Tibial nerve (tissue), 4 donors: ENCODE data around the gene GMDS. TPM values are rescaled to one million over a fixed set of nuclear protein-coding genes. Genes with fewer than 3 reads are reported as not detected.

Experiments used
- DNase-seq, 2 donors: peaks; one replicate each; pipeline ENCODE4 v3.0.0-alpha.2; 2019; ENCODE audit warnings: low spot score in 2 of 2
- H3K27ac ChIP-seq, 4 donors: fragments of 200-600 bp; sonication (generic) in 3 of 4; one replicate each; pipeline ENCODE4 v1.5.1; 2017 to 2019; ENCODE audit warnings: mild to moderate bottlenecking in 1 of 4
- H3K27me3 ChIP-seq, 2 donors: fragments of 200-600 bp; sonication (generic) in 1 of 2; one replicate each; pipeline versions ENCODE4 v1.5.1 to v1.6.0; 2017 to 2019
- H3K36me3 ChIP-seq, 3 donors: fragments of 200-600 bp; sonication (generic); one replicate each; pipeline ENCODE4 v1.5.1; 2018 to 2019
- H3K4me1 ChIP-seq, 4 donors: fragments of 200-600 bp; sonication (generic) in 3 of 4; one replicate each; pipeline ENCODE4 v1.5.1; 2017 to 2019
- H3K4me3 ChIP-seq, 4 donors: fragments of 200-600 bp; sonication (generic) in 3 of 4; one replicate each; pipeline ENCODE4 v1.5.1; 2017 to 2019; ENCODE audit warnings: mild to moderate bottlenecking in 1 of 4, moderate library complexity in 1 of 4
- H3K9me3 ChIP-seq, 4 donors: fragments of 200-600 bp; sonication (generic) in 3 of 4; one replicate each; pipeline ENCODE4 v1.5.1; 2017 to 2019
- EP300 ChIP-seq, 2 donors: sonication (generic); formaldehyde crosslinking; IDR thresholded peaks; one replicate each; pipeline ENCODE4 v1.6.1; 2017; ENCODE audit warnings: antibody characterized with exemption in 2 of 2, mild to moderate bottlenecking in 1 of 2
- POLR2A ChIP-seq, 2 donors: fragments of 450-650 bp; IDR thresholded peaks; one replicate each; pipeline ENCODE4 v1.6.1; 2017; ENCODE audit warnings: antibody characterized with exemption in 2 of 2, mild to moderate bottlenecking in 2 of 2, moderate library complexity in 2 of 2
- WGBS, 2 donors: methylation state at CpG; one replicate each; pipeline ENCODE4 v1.1.5; 2018; 5-methylcytosine and 5-hydroxymethylcytosine counted together
- total RNA-seq, 4 donors: library from RNA; depleted of rRNA; stranded (reverse); fragments of >200 nt; gene quantifications; one replicate each; pipeline ENCODE4 v1.1.0, GENCODE V29; 2016
- TF ChIP-seq, protein P1 (sequence below), 5 experiments: fragments of 200-600 bp in 3 of 5; fragments of 450-650 bp in 2 of 5; sonication (generic) in 3 of 5; IDR thresholded peaks; one replicate each; pipeline ENCODE4 v1.5.1; 2016 to 2019; ENCODE audit warnings: antibody characterized with exemption in 5 of 5, mild to moderate bottlenecking in 3 of 5, moderate library complexity in 2 of 5

The GMDS gene
- total RNA-seq, 4 donors from 2014 or later = 14.9 to 46.5 (median 32.8) TPM

DNA sequence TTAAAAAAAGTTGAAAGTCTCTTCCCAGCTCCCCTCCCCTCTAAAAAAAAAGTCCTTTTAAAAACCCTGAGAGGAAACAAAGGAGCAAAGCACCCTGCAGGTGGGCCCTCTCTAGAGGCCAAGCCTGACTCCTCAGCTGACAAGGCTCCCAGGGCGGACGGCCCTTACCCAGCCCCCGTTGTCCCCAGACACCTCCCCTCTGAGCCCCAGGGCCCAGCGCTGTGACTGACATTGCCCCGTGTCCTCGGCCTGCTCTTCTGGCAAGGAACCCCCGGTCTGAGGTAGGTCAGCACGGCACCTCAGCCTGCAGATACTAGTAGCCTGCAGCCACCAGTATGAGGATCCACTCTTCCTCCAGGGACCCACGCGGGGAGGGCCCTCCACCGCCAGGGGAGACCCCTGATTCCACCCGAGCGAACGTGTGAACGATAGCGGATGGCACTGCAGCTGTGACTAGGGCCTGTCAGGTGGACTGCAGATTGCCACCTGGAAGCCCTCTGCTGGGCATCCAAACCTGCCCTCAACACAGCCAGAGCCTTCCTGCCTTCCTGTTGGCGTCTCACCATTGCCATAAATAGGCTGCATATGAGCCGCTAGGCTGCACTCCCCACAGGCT lies 601.5 kb downstream of the GMDS start:
- Histone ChIP-seq H3K27ac (no peak overlapping the region), H3K36me3 (no peaks in the 10 kb centered on the region), H3K27me3 (no peaks in the 10 kb centered on the region), H3K4me3 (no peak overlapping the region), H3K4me1 (no peaks in the 10 kb centered on the region), H3K9me3 (no peaks in the 10 kb centered on the region)
- TF ChIP-seq, protein P1, sequence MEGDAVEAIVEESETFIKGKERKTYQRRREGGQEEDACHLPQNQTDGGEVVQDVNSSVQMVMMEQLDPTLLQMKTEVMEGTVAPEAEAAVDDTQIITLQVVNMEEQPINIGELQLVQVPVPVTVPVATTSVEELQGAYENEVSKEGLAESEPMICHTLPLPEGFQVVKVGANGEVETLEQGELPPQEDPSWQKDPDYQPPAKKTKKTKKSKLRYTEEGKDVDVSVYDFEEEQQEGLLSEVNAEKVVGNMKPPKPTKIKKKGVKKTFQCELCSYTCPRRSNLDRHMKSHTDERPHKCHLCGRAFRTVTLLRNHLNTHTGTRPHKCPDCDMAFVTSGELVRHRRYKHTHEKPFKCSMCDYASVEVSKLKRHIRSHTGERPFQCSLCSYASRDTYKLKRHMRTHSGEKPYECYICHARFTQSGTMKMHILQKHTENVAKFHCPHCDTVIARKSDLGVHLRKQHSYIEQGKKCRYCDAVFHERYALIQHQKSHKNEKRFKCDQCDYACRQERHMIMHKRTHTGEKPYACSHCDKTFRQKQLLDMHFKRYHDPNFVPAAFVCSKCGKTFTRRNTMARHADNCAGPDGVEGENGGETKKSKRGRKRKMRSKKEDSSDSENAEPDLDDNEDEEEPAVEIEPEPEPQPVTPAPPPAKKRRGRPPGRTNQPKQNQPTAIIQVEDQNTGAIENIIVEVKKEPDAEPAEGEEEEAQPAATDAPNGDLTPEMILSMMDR (IDR thresholded peaks at IDR 0.05) = no peak
- 87 to 89% methylated on average over 13 to 18 of the region's 18 CpGs for WGBS, 2 donors
- no peak for DNase-seq

DNA sequence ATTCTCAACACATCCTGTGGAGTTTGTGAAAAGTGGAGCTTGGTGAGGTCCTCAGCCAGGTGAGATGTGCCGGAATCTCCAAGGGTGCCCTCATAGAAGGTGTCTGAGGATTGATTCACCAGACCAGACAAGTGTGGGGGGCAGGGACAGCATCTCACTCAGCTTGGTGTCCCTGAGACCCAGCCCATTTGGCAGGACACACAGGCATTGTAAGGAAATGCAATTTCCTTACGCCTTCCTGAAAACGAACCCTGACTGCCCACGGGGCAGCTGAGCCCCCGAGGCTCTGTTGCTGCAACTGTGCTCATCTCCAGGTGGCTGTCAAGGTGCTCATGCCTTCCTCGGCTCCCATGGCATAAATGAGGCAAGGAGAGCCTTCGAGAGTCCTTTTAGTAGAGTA lies 602.3 kb downstream of the GMDS start:
- Histone ChIP-seq H3K4me3 (no peak overlapping the region), H3K9me3 (no peaks in the 10 kb centered on the region)
- TF ChIP-seq, protein P1 (IDR thresholded peaks at IDR 0.05) = no peak
- TF ChIP-seq POLR2A (IDR thresholded peaks at IDR 0.05) = no peak

DNA sequence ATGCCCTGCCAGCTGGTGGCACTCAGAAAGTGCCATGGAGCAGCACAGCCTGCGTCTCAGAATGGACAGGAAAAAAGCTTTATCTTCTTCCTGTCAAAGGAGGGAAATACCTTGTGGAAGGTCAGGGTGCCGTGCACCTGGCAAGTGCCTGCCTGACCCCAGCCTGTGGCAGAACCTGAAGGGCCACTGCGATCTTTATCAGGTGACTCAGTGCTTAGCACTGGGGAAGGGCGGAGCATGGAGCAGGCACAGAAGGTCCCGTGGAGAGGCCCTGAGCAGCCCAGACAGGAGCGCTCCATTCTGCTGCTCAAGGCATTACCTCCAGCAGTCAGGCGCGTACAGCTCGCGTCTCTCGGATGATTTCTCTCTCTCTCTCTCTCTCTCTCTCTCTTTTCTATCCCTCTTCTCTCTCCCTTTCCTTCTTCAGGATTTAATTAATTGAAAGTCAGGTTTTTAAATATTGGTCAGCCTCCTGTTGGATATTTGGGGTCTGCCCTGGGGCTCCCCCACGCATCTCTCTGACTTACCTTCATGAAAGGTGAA lies 604.0 kb downstream of the GMDS start:
- DNase-seq = no peak
- Histone ChIP-seq H3K27me3 (no peaks in the 10 kb centered on the region), H3K36me3 (no peaks in the 10 kb centered on the region), H3K4me1 (peaks cover 0 to 8% (median 0%) of the 10 kb centered on the region in 4 donors), H3K9me3 (no peaks in the 10 kb centered on the region), H3K27ac (no peak overlapping the region), H3K4me3 (no peak overlapping the region)
- 86 to 89% methylated on average over 12 of the region's 12 CpGs for WGBS, 2 donors
- TF ChIP-seq EP300 (IDR thresholded peaks at IDR 0.05) = no peak
- TF ChIP-seq, protein P1 (IDR thresholded peaks at IDR 0.05) = no peak
- TF ChIP-seq POLR2A (IDR thresholded peaks at IDR 0.05) = no peak

More for the DNA sequence above, 602.3 kb downstream of the GMDS start:
- Histone ChIP-seq H3K27ac (no peak overlapping the region), H3K4me1 (no peaks in the 10 kb centered on the region), H3K36me3 (no peaks in the 10 kb centered on the region), H3K27me3 (no peaks in the 10 kb centered on the region)
- 63 to 97% methylated on average over 3 to 7 of the region's 7 CpGs for WGBS, 2 donors
- no peak for DNase-seq

DNA sequence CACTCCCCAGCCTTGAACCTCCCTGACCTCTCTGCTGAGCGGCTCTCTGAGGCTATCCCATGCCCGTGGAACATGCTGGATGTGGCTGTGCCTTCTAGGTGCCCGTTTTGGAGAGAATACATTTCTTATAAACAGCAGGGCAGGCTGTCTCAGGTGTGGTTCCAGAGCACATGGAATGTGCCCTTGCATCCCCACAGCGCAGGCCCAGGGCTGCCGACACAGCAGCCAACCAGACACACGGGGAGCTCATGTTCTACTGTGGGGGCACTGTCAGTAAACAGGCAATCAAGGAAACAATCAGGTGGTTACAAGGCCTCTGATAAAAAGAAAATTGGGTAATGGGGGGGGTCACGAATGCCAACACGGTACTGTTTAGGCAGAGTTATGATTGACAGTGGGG lies 604.9 kb downstream of the GMDS start:
- Histone ChIP-seq H3K4me1 (peaks cover 0 to 12% (median 0%) of the 10 kb centered on the region in 4 donors), H3K9me3 (no peaks in the 10 kb centered on the region), H3K27ac (no peak overlapping the region), H3K36me3 (no peaks in the 10 kb centered on the region), H3K4me3 (no peak overlapping the region), H3K27me3 (no peaks in the 10 kb centered on the region)
- no peak for DNase-seq
- 80 to 82% methylated on average over 6 to 8 of the region's 8 CpGs for WGBS, 2 donors
- no peak for TF ChIP-seq POLR2A (IDR thresholded peaks at IDR 0.05)
- no peak for TF ChIP-seq EP300 (IDR thresholded peaks at IDR 0.05)
- TF ChIP-seq, protein P1 (IDR thresholded peaks at IDR 0.05) = no peak

DNA sequence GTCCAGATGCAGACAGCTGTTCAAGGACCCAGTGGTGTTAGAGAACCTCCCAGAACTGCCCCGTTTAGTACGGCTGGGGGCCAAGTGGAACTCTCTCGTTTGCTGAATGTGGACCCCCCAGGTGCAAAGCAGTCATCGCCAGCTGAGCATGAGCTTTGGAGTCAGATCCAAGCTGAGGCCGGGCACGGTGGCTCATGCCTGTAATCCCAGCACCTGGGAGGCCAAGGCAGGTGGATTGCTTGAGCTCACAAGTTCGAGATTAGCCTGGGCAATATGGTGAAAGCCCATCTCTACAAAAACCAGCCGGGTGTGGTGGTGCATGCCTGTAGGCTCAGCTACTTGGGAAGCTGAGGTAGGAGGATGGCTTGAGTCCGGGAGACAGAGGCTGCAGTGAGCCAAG lies 606.0 kb downstream of the GMDS start:
- Histone ChIP-seq H3K36me3 (no peaks in the 10 kb centered on the region), H3K4me3 (no peak overlapping the region), H3K27me3 (no peaks in the 10 kb centered on the region), H3K27ac (no peak overlapping the region), H3K4me1 (peaks cover 0 to 13% (median 0%) of the 10 kb centered on the region in 4 donors), H3K9me3 (no peaks in the 10 kb centered on the region)
- 95 to 97% methylated on average over 9 of the region's 9 CpGs for WGBS, 2 donors
- TF ChIP-seq POLR2A (IDR thresholded peaks at IDR 0.05) (no peak), EP300 (IDR thresholded peaks at IDR 0.05) (no peak)
- TF ChIP-seq, protein P1 (IDR thresholded peaks at IDR 0.05) = no peak
- no peak for DNase-seq
